Midbrain (tissue), 1 donor: ENCODE data around the gene SRPX.

ENCODE experiments used
- DNase-seq: peaks from one replicate; lab custom pipeline; 2025; lab: John Stamatoyannopoulos, UW

Gene SRPX

DNA sequence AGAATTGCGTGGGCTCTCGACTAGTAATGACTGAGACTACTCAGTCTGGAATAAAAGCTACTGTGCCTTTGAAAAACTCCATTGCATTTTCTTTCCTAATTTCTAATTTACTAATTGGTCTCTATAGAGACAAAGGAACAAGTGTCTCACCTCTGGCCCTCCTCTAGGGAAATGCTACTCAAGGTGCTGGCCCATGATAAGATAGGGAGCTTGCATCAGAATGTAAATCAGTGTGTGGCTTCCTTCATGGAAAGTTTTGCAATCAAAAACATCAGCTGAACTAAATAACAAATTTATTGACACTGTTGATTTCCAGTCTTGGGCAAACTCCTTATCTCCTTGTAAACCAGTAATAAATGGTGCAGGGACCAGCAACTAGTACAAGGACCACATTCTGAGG, 81.8 kb downstream of the SRPX start:
- DNase-seq, result no peak

- no peak for DNase-seq
Measured at GRCh38 chrX:38138157-38138891, 82.3 kb downstream of the SRPX start.

- DNase-seq, result no peak
Measured at GRCh38 chrX:38129366-38129765, 91.3 kb downstream of the SRPX start.

DNA sequence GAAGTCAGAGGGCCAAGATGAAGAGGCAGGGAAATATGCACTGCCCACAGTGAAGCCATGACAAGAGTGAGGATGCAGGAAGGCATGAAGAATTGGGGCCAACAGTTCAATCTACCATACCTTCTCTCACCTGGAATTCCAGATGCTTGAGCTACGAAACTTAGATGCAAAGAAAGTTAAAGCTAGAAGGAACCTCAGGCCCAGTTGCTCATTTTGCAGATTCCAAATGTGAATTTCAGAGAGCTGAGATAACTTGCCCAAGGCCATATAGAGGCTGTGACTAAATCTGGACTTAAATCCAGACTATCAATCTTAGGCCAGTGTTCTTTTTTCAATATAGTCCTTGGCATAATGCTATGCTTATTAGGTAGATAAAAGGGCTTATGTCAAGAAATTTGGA, 92.7 kb downstream of the SRPX start:
- no peak for DNase-seq

DNA sequence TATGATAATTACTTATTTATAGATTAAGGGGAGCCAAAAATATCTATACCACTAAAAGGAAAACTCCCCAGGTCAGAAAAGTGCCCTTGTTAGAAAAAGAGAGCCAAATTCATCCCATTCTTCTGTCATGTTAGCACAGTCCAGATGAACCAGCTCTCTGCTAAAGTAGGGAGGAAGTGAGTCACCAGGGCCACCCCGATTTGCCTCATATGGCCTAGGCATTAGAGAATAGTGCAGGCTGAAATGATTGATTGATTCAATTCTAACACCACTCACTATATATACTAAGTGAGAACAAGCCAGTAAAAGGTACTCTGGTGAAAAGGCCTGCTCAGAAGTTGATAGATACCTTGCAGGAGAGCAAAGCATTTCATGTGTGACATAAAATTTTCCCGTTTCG, 94.5 kb downstream of the SRPX start:
- DNase-seq, result no peak

DNA sequence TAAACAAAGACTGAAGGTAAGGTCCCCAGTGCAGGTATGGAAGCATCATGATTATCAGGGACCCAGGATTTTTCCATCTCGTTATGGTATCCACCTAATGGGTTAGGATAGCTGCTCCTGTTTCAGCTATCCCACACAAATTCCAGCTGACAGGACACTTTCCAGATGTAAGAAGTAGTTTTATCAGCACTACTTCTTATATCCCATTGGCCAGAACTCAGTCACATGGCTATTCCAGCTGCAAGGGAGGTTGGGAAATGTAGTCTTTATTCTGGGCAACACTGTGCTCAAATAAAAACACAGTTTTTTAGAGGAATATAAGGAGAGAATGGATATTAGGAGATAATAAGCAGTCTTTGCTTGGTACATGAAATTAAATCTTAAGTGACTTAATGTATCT, 96.7 kb downstream of the SRPX start:
- DNase-seq, result no peak

- DNase-seq, result no peak
Measured at GRCh38 chrX:38117485-38117884, 103.2 kb downstream of the SRPX start.

GRCh38 chrX:38116706-38117105, 104.0 kb downstream of the SRPX start:
- DNase-seq, result no peak

GRCh38 chrX:38112566-38112965, 108.1 kb downstream of the SRPX start:
- DNase-seq, result no peak

DNA sequence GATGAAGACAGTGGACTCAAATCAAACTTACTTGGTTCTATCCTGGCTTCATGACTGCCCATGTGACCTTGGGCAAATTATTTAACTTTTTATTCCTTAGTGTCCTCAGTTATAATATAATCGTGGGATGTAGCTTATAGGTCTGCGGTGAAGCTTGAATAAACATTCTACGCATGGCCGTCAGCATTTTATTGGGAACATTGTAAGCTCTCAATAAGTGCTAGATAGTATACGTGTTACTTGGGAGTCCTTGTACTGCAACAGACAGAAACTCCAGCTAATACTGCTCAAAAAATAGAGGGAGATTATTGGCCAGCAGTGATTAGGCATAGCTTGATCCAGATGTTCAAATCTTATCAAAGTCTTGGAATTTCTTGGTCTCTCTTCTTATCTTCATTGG, 109.5 kb downstream of the SRPX start:
- no peak for DNase-seq

DNA sequence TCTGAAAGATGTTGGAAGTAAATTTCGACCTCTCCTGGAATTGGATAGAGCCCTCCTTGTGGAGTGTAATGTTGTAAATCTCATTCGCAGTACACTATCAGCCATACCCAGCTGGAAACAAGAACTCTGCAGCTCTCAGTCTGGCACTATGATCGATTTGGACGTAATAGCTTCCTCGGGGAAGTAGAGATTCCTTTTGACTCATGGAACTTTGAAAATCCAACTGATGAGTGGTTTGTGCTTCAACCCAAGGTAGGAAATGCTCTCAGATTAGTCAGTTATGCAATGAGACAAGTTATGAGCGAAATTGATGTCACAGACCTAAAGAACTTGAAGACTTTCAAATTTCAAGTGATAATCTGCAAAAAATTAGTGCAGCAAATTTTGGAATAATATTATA, 110.4 kb downstream of the SRPX start:
- DNase-seq, result no peak

DNA sequence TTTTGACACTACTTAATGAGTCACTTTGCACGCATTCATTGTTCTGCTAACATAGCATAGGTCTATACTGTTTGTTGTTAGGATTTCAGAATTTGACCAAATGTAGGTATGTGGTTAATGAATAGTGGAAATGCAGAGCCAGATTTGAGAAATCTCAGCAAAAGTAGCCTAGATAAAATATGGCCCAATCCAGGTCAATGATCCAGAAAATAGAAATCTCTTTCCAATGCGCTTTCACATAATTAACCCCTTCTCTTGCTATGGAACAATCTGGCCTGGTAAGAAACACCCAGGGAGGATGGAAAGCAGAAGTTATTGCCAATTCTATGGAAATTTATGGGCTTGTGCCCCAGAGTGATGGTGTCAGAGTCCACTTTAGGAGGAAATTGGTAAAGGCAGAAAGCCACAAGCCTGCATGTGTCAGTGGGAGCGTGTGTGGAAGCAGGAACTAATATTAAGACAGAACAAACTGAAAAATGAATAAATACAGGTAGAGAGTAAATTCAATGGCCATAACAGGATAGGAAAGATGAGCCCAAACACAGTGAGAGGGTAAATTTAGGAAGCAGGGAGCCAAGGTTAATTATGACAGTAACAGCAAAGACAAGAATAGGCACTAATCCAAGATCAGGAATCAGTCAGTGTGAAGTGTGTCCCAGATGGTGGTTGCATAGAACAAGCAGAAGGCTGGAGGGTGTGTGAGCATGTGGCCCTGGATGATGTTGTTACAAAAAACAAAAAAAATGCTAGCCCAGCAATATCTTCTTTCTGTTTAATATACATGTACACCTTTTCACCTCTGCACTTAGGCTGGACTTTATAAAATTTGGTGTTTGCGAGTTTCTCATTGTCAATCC, 111.4 kb downstream of the SRPX start:
- no peak for DNase-seq

GRCh38 chrX:38108364-38108763, 112.3 kb downstream of the SRPX start:
- DNase-seq, result no peak

- DNase-seq, result no peak
Measured at GRCh38 chrX:38106991-38107655, 113.5 kb downstream of the SRPX start.

GRCh38 chrX:38105216-38105725, 115.4 kb downstream of the SRPX start:
- no peak for DNase-seq

DNA sequence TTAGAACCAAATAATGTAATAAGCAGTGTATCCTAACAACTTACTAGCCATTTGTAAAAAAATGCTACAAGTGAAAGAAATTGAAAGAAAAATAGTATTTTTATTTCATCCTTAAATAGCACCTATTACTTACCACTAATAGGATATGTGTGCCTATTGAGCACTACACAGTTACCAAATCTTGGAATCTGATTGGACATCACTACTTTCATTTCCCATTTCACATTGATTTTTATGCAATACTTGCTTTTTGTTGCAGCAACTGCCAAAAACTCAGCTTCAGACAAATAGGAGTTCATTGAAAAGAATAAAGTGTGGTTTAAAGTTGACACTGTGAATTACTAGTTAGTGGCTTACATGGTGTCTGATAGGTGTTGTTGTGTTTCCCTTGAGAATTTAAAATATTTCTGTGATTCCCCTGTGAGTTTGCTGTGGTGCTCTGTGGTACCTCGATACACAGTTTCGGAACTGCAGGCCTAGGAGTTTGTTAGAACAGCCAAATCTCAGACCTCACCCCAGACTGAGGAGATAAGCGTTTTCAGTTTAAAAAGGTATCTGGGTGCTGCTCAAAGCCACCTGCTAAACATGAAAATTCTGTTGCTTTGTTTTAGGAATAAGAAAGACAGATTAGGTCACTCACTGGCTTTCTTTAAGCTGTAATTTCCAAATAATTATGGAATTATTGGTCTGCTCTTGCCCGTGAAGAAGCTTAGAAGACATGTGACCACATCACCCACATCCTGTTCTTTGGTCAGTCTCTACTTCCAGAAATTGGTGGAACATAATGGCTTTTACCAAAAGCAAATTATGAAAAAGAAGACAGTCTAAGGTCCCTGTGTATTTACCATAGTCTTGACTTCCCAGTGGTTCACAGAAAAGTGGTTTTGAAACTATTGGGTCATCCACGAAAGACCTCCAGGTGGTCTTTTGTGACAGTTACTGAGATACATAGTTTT, 116.5 kb downstream of the SRPX start:
- no peak for DNase-seq

GRCh38 chrX:38102875-38103274, 117.8 kb downstream of the SRPX start:
- DNase-seq, result no peak

GRCh38 chrX:38102240-38102639, 118.4 kb downstream of the SRPX start:
- no peak for DNase-seq

- no peak for DNase-seq
Measured at GRCh38 chrX:38099688-38100087, 121.0 kb downstream of the SRPX start.
